HG02642 (cell line): ENCODE measurements around the gene MCAT.
"Not testable (repeated sequence)": the region's sequence is repeated elsewhere in the genome, so short reads cannot be mapped to it uniquely, and the experiment has no call there.

Experiments
- ATAC-seq: cut with Tn5 transposase; IDR thresholded peaks from one replicate; pipeline ENCODE4 v1.9.1; 2021; ENCODE audit warnings: mild to moderate bottlenecking; ENCODE audit not compliant: unreplicated experiment, poor library complexity

The MCAT gene

DNA sequence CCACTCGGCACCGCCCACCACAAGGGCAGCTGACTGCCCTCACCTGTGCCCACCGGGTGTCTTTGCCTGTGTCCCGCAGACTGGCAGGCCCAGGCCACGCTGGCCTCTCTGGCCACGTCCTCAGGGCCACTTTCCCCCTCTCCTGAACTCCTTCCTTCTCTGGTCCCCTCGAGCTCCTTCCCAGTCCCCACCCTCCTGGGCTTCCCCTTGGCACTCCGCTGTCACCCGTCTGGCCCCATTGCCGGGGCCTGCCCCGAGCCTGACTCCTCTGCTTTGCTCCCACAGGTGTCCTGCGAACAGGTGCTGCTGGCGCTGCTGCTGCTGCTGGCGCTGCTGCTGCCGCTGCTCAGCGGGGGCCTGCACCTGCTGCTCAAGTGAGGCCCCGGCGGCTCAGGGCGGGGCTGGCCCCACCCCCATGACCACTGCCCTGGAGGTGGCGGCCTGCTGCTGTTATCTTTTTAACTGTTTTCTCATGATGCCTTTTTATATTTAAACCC is 14.2 kb downstream of the MCAT start:
- no peak for ATAC-seq

DNA sequence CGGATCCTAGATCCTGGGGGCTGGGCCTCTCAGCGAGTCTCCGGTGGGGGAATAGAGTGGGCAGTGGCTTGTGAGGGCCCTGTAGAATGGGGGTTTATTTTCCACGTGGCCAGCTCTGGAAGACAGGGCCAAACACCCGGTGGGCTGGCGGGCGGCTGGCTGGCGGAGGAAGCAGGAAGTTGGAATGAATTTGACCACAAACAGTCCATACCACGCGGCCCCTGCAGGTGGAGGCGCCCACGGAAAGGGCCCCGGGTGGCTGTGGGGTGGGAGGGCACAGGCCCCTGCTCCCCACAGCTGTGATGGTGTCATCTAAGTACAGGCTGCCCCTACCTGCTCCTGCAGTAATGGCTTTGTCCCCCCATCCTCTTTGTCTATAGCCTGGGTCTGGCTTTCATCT is 15.1 kb downstream of the MCAT start:
- ATAC-seq, result no peak

DNA sequence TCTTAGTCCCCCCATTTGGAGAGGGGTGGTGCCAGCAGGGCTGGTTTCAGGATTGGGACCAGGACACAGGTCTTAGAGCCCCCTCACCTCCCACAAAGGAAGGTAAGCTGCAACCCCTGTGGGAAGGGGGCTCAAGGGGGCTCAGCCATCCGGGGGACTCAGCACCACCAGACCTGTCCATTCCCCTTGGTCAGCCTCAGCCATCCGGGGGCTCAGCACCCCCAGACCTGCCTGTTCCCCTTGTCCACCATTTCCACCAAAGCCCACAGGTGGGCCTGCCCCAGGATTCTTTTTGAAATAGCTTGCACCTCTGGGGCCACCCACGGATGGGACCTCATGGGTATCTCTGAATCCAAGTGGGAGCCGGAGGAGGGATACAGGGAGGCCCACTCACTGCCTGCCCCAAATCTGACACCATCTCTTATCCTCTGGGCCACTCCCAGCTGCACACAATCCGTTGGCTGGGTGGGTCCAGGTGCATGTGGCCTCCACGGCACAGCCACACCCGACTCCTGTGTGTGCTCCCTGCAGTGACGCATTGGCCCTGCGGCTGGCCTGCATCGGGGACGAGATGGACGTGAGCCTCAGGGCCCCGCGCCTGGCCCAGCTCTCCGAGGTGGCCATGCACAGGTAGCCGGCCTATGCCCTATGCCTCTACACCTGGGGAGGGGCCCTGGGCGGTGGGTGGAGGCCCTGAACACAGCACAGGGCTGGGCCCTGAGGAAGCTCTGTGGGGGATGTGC is 15.9 kb downstream of the MCAT start:
- no peak for ATAC-seq

DNA sequence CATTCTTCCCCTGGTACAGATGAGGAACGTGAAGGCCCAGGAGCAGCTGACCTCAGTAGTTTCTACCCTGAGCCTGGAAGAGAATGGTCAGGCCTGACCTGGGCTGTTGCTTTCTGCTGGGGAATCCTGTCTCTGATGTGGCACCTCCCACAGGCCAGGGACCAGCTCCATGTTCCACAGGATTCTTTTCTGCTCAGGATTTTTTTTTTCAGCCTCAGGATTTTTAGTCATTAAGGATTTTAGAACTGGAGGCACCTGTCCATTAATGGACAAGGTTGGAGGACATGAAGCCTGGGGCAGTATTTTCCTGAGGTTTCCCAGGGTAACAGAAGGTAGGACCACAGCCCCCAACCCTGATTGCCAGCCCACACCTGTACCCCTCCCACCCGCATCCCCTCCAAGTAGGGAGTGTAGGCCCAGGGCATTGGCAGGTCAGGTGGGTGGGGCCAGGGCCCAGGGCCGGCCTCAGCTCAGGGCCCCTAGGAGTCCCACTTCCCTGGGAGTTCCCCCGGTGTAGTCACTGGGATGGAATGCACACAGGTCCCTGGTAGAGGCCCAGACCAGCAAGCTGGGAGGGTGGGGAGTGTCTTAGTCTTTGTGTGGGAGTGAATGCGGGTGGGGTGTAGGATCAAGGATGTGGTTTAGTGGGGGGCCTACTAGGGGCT is 16.6 kb downstream of the MCAT start:
- no peak for ATAC-seq

DNA sequence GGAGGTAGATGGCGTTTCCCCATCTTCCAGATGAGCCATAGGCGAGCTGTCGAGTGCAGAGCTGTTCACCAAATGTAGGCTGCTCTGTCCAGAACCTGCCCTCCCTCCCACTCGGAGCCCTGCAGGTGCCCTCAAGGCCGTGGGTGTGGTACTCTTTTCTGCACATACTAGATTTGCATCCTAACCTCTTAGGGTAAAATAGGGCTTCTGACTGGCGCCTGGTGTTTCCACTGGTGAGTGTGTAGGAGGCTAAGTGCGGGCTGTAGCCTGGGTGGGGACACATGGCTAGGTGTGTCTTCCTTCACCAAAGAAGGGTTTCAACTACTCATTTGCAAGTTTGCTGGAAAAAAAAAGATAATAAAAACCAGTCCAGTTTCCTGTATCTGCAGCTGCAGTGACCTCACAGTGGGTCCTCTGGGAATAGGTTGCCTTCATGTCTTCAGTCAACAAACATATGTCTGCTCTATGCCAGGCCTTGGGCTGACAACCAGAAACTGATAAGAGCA is 24.2 kb downstream of the MCAT start:
- peak; percentile 80 for ATAC-seq

DNA sequence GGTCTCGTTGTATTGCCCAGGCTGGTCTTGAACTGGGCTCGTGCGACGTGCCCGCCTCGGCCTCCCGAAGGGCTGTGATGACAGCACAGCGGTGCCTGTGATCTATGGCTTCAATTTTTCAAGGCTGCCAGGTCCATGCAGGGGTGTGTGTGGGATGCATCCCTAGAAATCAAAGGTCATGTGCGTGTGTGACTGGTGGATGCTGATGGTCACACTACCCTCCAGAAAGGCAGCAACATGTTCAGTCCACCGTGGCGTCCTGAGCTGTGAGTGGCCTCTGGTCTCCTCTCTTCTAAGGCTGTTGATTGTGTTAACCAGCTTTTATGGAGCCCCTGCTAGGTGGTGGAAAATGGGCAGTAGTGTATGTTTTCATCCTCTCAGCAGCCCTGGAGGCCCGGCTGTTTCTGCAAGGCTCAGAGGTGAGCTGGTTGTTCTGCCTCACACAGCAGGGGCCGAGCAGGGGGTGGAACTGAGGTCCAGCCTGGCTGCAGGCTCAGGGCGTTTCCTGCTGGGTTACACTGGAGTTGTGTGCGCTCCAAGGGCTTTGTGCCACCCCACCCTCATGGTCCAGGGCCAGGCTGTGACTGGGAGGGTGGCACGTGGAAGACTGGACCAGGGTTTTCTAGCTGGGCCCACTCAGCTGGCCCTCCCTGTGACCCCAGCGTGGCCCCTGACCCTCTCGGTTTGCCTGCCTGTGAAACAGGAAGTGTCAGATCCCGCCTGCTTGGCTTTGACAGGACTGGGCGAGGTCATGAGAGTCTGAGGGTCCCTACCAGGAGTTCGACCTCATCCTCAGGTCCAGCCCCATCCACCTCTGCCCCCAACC is 25.0 kb downstream of the MCAT start:
- ATAC-seq, result no peak

DNA sequence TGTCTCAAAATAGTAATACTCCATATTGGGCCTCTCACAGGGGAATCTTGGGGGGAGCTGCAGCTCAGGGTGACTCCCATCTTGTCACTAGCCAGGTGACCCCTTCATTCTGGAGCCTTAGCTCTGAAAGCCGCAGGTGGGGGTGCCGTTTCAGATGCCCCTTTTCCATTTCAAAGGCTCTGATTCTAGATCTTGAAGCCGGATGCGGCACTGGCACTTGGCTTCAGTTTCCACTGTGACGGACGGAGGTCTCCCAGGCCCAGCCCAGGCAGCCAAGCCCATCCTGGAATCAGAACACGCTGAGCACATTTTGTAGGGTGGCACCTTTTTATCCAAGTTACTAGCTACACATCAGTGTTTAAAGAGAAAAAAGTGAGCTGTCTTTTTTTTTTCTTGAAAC is 26.3 kb downstream of the MCAT start:
- ATAC-seq, result no peak

DNA sequence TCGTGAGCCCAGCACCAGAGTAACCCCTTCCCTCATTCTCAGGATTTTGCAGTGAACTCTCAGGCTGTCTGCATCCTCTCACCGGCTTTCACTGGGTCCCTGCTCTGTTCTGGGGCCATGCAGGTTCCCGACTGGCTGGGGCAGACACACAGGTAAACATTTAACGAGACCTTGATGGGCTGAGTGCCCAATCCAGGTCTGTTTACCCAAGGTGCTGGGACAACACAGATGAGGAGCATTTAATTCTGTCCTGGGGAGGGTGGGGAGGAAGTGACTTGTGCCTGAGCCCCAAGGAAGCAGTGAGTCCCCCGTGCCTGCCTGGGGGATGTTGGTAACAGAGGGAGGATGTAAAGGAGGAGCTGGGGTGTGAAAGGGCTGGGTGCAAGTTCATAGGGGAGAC is 28.2 kb downstream of the MCAT start:
- ATAC-seq, result no peak

DNA sequence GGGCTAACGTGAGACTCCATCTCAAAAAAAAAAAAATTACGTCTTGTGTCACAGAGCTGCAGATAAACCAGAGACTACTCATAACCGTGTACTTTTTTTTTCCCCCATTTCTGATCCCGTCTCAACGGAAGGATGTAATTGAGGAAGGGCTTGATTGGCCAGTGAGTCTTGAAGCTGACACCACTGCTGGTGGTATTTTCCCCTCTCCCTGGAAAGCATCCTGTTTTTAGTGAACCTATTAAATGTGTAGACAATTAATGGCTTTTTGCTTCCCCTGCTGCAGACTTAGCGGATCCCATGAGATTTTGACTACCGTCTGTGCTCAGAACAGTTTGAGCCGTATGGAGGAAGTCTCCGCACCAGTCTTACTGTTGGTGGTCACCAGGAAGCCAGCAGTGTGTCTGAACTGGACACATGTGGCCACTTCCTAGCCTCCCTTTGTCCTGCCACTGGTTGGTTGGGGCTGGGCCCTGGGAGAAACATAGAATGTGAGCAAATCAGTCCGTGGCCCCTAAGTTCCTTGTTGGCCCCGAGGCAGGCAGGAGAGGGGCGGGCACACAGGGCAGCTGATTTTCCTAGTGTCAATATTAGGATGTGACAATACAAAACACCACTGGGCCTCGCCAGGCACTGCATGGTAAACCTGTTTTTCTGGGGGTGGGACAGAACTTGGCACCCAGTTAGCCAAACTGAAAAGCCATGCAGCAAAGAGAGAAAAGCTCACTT is 29.5 kb downstream of the MCAT start:
- no peak for ATAC-seq

DNA sequence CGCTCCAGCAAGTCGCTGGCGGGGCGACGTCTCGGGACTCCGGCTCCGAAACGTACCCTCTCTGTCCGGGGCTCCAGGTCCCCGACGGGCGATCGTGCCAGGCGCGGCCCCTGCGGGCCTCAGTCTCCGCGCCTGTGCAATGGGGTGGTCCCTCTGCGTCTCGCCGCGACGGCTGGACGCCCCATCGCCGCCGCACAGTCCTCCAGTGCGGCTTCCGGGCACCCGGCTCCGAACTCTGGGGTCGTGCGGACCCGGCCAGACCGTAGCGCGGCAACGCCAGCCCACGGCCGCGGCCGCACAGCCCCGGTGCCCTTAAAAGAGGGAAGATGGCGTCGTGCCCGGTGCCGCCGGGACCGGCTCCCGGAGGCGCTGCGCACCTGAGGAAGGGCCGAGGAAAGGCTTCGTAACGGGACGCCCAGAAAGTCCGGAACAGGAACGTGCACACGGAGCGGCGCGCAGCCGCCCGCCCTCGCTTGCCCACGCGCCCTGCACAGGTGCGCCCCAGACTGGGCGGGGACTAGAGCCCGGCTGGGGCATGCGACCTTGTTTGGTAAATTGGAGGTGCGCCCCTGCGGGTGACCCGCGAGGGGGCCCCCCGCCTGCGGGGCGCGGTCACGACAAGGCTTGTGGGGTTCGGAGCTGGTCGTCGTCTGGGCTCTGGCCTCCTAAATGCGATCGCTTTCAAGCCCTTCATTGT is 32.1 kb downstream of the MCAT start:
- peak; percentile 59 for ATAC-seq

DNA sequence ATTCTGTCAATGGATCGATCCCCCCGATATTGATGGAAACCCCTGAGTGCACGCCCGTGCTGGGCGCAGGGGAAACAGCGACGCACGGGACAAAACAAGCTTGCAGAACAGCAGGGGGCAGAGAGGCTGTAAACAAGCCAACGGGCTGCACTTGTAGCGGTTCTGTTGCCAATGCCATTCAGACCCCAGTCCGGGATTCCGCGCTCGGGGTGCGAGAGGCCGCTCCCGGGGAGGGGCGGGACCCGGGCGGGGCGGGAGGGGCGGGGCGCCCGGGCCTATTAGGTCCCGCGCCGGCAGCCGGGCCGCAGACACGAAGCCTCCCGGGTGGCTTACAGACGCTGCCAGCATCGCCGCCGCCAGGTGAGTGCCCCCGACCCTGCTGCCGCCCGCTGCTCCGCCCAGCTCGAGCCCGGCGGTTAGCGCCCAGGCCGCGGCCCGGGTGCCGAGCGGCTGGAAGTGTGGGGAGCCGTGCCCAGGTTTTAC is 32.7 kb downstream of the MCAT start, which contains the start of gene BIK:
Gene BIK (plus strand): TSS at position 307 of the 483 bp plus-strand sequence. CDS start 13,273 bp downstream, outside the sequence.
- peak; percentile 61 for ATAC-seq

DNA sequence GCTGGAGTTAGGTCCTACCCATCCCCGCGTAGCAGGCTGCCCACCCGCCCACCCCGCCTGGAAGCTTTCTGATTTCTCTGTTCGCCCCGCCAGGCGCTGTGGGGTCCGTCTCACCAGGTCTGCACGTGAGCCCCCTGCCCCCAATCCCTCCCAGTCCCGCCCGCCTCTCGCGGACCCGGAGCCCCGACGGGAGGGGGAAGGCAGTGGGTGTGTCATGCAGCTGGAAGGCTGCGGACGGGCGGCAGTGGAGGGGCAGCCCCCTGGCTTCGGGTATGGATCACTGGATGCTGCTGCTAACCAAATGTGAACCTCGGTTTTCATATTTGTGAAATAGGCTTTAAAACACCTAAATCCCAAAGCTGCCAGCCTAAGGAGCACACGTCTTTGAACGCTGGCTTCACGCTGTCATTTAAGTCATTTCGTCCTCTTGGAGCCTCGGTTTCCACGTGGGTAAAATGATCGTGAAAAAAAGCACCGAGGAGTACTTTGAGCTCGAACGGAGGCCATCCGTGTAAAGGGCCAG is 33.2 kb downstream of the MCAT start:
- no peak for ATAC-seq

DNA sequence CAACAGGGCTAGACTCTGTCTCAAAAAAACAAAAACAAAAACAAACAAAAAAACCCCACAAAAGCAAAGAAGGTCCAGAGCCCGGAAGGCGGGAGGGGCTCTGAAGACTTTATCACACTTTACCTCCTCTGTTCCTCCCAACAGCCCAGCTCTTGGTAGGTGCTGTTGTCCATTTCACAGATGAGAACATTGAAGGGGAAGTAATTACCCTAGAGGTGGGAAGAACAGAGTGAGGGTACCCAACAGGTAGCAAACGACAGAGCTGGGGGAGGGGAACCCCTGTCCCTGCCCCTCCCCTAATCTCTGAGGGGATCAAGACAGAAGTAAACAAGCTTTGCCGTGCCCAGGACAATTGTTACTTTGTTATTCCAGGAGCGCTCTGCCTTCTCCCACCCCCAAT is 33.7 kb downstream of the MCAT start:
- ATAC-seq, result no peak

DNA sequence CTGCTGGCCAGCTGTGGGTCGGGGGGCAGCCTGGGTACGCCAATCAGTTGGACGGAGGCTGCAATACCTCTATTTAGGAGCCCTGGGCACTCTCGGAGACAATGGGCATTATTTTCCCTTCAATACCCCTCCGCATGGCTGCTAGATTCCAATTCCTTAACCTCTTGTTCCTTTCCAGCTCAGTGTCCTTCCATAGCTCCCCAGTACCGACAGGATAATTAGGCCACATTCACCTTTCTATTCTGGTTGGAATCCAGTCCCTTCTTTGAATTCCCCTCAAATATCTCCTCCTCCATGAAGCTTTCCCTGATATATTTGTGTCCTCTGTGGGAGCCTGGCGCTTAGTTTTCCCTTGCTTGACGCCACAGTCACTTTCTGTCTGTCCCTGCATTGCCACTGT is 36.9 kb downstream of the MCAT start:
- ATAC-seq, result no peak

DNA sequence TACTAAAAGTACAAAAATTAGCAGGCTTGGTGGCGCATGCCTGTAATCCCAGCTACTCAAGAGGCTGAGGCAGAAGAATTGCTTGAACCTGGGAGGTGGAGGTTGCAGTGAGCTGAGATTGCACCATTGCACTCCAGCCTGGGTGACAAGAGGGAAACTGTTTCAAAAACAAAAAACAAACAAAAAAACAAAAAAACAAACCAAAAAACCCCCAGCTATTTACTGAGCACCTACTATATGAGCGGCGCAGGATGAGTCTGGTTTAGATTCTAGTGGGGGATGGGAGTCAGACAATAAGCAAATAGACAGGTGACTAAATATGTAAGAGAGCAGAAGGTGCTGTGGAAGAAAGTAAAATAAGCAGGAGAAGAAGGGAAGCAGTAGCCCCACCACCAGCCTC is 38.2 kb downstream of the MCAT start:
- not testable (repeated sequence) for ATAC-seq

DNA sequence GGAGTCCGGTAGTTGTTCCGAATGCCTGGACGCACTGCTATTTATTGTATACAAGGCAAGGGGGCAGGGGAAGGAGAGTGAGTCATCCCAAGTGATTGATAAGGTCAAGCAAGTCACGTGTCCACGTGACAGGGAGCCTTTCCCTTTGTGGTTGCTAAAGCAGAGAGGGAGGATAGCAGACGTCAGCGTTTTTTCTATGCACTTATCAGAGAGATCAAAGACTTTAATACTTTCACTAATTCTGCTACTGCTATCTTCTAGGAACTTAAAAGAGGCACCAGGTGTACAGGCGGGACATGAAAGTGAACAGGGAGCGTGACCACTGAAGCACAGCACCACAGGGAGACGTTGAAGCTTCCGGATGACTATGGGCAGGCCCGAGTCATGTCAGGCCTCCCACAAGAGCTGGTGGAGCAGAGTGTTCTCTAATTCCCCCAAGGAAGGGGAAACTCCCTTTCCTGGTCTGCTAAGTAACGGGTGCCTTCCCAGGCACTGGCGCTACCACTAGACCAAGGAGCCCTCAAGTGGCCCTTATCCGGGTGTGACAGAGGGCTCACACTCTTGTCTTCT is 39.1 kb downstream of the MCAT start:
- ATAC-seq, result not testable (repeated sequence)

DNA sequence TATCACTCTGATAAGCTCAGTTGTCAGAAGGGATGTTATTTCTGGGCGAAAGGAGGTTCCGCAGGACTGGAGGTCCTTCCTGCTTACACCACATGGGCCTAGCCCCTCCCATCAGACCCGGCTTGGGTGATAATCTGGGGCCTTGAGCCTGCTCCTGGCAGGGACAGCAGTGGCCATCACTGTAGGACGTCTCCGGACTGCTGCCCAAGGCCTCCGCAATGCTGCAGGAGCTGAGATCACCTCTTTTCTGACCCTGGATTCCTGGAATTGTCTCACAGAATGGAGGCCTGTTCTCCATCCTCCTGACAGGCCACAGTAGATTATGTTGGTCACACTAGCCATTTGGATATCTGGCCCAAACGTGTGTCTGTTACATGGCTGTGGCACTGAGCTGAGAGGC is 41.9 kb downstream of the MCAT start:
- ATAC-seq, result no peak

DNA sequence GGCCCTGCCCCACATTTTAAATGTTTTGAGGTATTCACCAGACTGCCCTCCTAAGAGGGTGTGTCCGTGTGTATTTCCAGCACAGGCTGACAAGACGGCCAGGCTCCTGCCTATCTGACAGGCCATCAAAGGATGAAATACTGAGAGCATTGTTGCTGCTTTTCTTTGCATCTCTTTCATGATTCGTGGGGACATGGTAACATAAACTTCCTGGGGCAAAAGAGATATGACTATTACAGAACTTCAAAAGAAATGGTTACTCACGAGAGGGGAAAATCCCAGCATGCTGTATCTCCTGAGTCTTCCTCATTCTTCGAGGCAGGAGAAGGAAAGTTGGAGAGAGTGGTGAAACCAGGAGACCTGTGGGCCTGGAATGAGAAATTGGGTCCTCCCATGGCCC is 43.0 kb downstream of the MCAT start:
- ATAC-seq, result no peak

DNA sequence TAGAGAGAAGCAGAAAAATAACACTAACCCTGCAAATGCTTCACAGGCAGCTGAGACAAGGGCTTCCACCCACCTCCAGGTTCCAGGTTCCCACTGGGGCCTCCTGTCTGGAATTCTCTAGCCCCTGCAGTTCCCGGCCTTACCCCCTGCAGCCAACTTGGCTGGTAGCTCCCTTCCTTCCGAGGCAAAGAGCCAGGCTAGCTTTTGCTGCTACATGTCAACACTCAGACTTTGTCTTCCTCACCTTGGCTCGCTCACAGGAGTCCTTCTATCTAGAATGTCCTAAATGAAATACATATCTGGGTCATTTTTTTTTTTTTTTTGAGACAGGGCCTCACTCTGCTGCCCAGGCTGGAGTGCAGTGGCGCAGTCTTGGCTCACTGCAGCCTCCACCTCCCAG is 44.1 kb downstream of the MCAT start:
- no peak for ATAC-seq
